Suprapubic skin (tissue), 4 donors: ENCODE data around the gene CACNA2D3. TPM values are rescaled to one million over a fixed set of nuclear protein-coding genes. Genes with fewer than 3 reads are reported as not detected.

Experiments used
- DNase-seq, 2 donors: peaks; one replicate each; pipeline ENCODE4 v3.0.0-alpha.2; 2019; ENCODE audit warnings: low spot score in 2 of 2
- H3K27ac ChIP-seq: fragments of 200-600 bp; sonication (generic); one replicate; pipeline ENCODE4 v1.5.1; 2019
- H3K27me3 ChIP-seq: fragments of 200-600 bp; sonication (generic); one replicate; pipeline ENCODE4 v1.5.1; 2019
- H3K36me3 ChIP-seq: fragments of 200-600 bp; sonication (generic); one replicate; pipeline ENCODE4 v1.5.1; 2019
- H3K4me1 ChIP-seq: fragments of 200-600 bp; sonication (generic); one replicate; pipeline ENCODE4 v1.5.1; 2019
- H3K4me3 ChIP-seq: fragments of 200-600 bp; sonication (generic); one replicate; pipeline ENCODE4 v1.5.1; 2019; ENCODE audit warnings: mild to moderate bottlenecking
- H3K9me3 ChIP-seq: fragments of 200-600 bp; sonication (generic); one replicate; pipeline ENCODE4 v1.5.1; 2019
- CTCF ChIP-seq, 2 donors: fragments of 200-600 bp in 1 of 2; fragments of 450-650 bp in 1 of 2; sonication (generic) in 1 of 2; IDR thresholded peaks; one replicate each; pipeline ENCODE4 v1.5.1; 2016 to 2019; ENCODE audit warnings: antibody characterized with exemption in 2 of 2, mild to moderate bottlenecking in 1 of 2, moderate library complexity in 1 of 2
- EP300 ChIP-seq: sonication (generic); formaldehyde crosslinking; IDR thresholded peaks from one replicate; pipeline ENCODE4 v1.6.1; 2017; ENCODE audit warnings: antibody characterized with exemption
- POLR2A ChIP-seq, 2 donors: fragments of 450-650 bp; IDR thresholded peaks; one replicate each; pipeline ENCODE4 v1.6.1; 2017; ENCODE audit warnings: antibody characterized with exemption in 2 of 2, mild to moderate bottlenecking in 2 of 2, moderate library complexity in 2 of 2
- POLR2AphosphoS5 ChIP-seq, 3 donors: sonication (generic); formaldehyde crosslinking; IDR thresholded peaks; one replicate each; pipeline ENCODE4 v1.6.1; 2017; ENCODE audit warnings: antibody characterized with exemption in 3 of 3
- WGBS: methylation state at CpG from one replicate; pipeline ENCODE4 v1.1.5; 2018; 5-methylcytosine and 5-hydroxymethylcytosine counted together
- total RNA-seq, 4 donors: library from RNA; depleted of rRNA; stranded (reverse); fragments of >200 nt; gene quantifications; one replicate each; pipeline ENCODE4 v1.1.0, GENCODE V29; 2016

CACNA2D3 gene
- total RNA-seq, 4 donors from 2014 or later: 0.42 to 2.8 (median 0.95) TPM

DNA sequence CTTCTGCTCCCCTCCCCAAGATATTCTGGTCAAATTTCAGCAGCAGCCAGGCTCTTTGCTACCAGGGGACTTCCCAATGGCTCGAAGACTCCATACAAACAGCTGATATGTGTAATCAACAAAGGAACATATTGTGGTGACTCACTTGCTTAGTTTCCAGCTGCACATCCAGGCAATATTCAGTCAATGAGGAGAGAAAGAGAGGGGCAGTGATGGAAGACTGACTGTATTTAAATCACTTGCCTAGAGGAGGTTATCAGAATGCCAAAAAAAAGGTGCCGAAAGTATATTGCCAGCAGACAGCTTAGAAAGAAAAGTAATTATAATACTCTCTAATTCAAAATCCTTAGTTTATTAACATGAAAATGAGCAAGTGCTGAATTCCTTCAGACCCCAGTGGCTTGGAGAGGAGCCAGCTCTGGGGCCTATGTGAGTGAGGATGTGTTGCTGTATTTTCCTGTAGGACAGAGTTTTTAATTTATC lies 569.0 kb downstream of the CACNA2D3 start:
- no peak for DNase-seq
- no peaks in the 10 kb centered on the region for H3K9me3 ChIP-seq
- 49% methylated on average over 2 of the region's 2 CpGs for whole genome bisulfite sequencing
- no peaks in the 10 kb centered on the region for H3K36me3 ChIP-seq
- H3K4me3 ChIP-seq: no peak overlapping the region
- no peaks in the 10 kb centered on the region for H3K27me3 ChIP-seq
- no peaks in the 10 kb centered on the region for H3K4me1 ChIP-seq
- TF ChIP-seq CTCF (IDR thresholded peaks at IDR 0.05): no peak
- no peak for TF ChIP-seq EP300
- no peak for TF ChIP-seq POLR2AphosphoS5 (IDR thresholded peaks at IDR 0.05)
- TF ChIP-seq POLR2A (IDR thresholded peaks at IDR 0.05): no peak
- no peak overlapping the region for H3K27ac ChIP-seq

- Histone ChIP-seq H3K9me3 (no peaks in the 10 kb centered on the region), H3K4me1 (no peaks in the 10 kb centered on the region), H3K36me3 (no peaks in the 10 kb centered on the region), H3K27ac (no peak overlapping the region), H3K4me3 (no peak overlapping the region), H3K27me3 (no peaks in the 10 kb centered on the region)
- TF ChIP-seq POLR2A (IDR thresholded peaks at IDR 0.05) (no peak), CTCF (IDR thresholded peaks at IDR 0.05) (no peak), EP300 (no peak), POLR2AphosphoS5 (IDR thresholded peaks at IDR 0.05) (no peak)
- 83% methylated on average over 3 of the region's 3 CpGs for WGBS
- DNase-seq: no peak
Measured at GRCh38 chr3:54696313-54696712, 574.0 kb downstream of the CACNA2D3 start.

DNA sequence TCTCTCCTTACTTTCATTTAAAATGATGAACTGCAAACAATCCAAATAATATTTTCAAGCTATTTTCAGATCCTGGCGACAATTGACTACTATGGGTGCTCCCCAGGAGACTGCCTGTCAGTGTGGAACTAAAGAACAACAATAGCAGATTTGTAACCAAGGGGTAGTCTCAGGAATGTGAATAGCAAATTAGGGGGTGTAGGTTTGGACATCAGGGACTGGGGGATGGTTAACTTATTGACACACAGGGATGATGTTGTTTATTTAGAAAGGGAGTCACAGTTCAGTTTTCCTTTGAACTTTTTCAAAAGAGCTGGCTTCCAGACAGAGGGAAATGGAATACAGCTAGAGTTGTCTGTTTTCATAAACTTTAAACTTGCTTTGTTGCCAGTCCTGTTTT lies 575.7 kb downstream of the CACNA2D3 start:
- no peak for TF ChIP-seq EP300
- TF ChIP-seq POLR2AphosphoS5 (IDR thresholded peaks at IDR 0.05): no peak
- no peak for TF ChIP-seq CTCF (IDR thresholded peaks at IDR 0.05)
- no peak for TF ChIP-seq POLR2A (IDR thresholded peaks at IDR 0.05)
- Histone ChIP-seq H3K27me3 (no peaks in the 10 kb centered on the region), H3K36me3 (no peaks in the 10 kb centered on the region), H3K4me3 (no peak overlapping the region), H3K27ac (no peak overlapping the region), H3K9me3 (no peaks in the 10 kb centered on the region), H3K4me1 (no peaks in the 10 kb centered on the region)
- DNase-seq: no peak
- WGBS: 63% methylated on average over 1 of the region's 1 CpG

- Histone ChIP-seq H3K36me3 (no peaks in the 10 kb centered on the region), H3K27ac (no peak overlapping the region), H3K27me3 (no peaks in the 10 kb centered on the region), H3K4me3 (no peak overlapping the region), H3K4me1 (no peaks in the 10 kb centered on the region), H3K9me3 (no peaks in the 10 kb centered on the region)
- DNase-seq: no peak
- 40% methylated on average over 1 of the region's 1 CpG for WGBS
- TF ChIP-seq POLR2A (IDR thresholded peaks at IDR 0.05) (no peak), EP300 (no peak), POLR2AphosphoS5 (IDR thresholded peaks at IDR 0.05) (no peak), CTCF (IDR thresholded peaks at IDR 0.05) (no peak)
Measured at GRCh38 chr3:54703923-54704322, 581.6 kb downstream of the CACNA2D3 start.

DNA sequence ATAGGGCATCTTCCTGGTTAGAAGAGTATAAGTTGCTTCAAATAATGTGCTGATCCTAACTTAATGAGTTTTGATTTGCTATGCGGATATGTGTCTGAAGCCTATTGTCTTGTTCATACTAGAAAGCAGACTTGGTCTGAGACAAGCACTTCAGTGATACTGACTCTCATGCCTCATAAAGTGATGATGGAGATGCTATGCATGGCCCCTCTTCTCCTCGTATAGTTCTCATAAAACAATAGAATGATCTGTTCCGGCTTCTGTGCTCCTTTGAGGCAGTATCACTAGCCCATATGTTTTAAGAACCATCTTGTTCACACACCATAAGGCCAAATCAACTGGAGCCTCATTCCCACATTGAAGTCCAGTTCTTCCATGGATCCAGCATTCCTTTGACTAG lies 583.4 kb downstream of the CACNA2D3 start:
- DNase-seq: no peak
- no peak for TF ChIP-seq EP300
- TF ChIP-seq POLR2A (IDR thresholded peaks at IDR 0.05): no peak
- no peak for TF ChIP-seq CTCF (IDR thresholded peaks at IDR 0.05)
- TF ChIP-seq POLR2AphosphoS5 (IDR thresholded peaks at IDR 0.05): no peak
- H3K4me3 ChIP-seq: no peak overlapping the region
- H3K4me1 ChIP-seq: no peaks in the 10 kb centered on the region
- no peaks in the 10 kb centered on the region for H3K36me3 ChIP-seq
- WGBS: 52% methylated on average over 3 of the region's 3 CpGs
- H3K27ac ChIP-seq: no peak overlapping the region
- H3K9me3 ChIP-seq: no peaks in the 10 kb centered on the region
- no peaks in the 10 kb centered on the region for H3K27me3 ChIP-seq
